K562 (cell line): ENCODE data around the gene MGAT5. TPM values are rescaled to one million over a fixed set of nuclear protein-coding genes. Genes with fewer than 3 reads are reported as not detected.

Experiments
- ATAC-seq: fragments of 200-7000 bp; cut with Tn5 transposase; 3 replicates; pipeline ENCODE4 v1.9.1; 2020; ENCODE audit warnings: moderate library complexity
- BruUV-seq: library from RNA; stranded (reverse); fragments of 400-500 nt; replicated peaks from 2 replicates; lab custom pipeline; 2021; lab: Mats Ljungman, UMichigan
- CTCF ChIA-PET: fragments of 300-600 bp; formaldehyde crosslinking; extraction: SDS; loops from one replicate; lab custom pipeline; 2021; ENCODE audit warnings: low intra/inter-chr PET ratio; lab: Yijun Ruan, JAX
- POLR2A ChIA-PET: fragments of 300-600, 350-650 bp; sonication (Branson Sonifier 250); formaldehyde crosslinking; extraction: SDS; loops from one replicate; lab custom pipeline; 2021; ENCODE audit warnings: antibody characterized with exemption, inconsistent platforms; lab: Yijun Ruan, JAX
- DNase-seq, 4 experiments: peaks; one replicate each; pipeline versions ENCODE4 v3.0.0 to v3.0.0-alpha.2; 2011 to 2018; ENCODE audit warnings: low spot score in 3 of 4, mixed read lengths in 3 of 4; ENCODE audit errors: extremely low read depth in 1 of 4
- FAIRE-seq: peaks from 2 replicates; lab custom pipeline; 2011; peaks lifted over from hg19 to GRCh38; lab: Jason Lieb, UNC
- H2AFZ ChIP-seq: 2 replicates; pipeline ENCODE4 v1.6.0; 2011; ENCODE audit warnings: low read depth, low read length, control low read depth, inconsistent platforms
- H3K27ac ChIP-seq: fragments of 200-600 bp; 3 replicates; pipeline ENCODE4 v1.8.0; 2011; ENCODE audit warnings: low read depth, mild to moderate bottlenecking, control low read depth, inconsistent platforms, low read length, moderate library complexity, mixed read lengths; ENCODE audit errors: extremely low read depth
- H3K27me3 ChIP-seq, 2 experiments: fragments of 300-600 bp in 1 of 2; 2 replicates in 1 of 2; 3 replicates in 1 of 2; pipeline versions ENCODE4 v1.6.0 to v1.8.0; 2011; ENCODE audit warnings: inconsistent platforms in 2 of 2, low read length in 2 of 2, mild to moderate bottlenecking in 1 of 2, mixed read lengths in 1 of 2, moderate library complexity in 1 of 2; ENCODE audit not compliant: control insufficient read depth in 2 of 2, insufficient read depth in 2 of 2
- H3K36me3 ChIP-seq: fragments of 300-600 bp; 3 replicates; pipeline ENCODE4 v1.8.0; 2011; ENCODE audit warnings: mild to moderate bottlenecking, low read length, inconsistent platforms; ENCODE audit not compliant: control insufficient read depth, insufficient read depth
- H3K4me1 ChIP-seq, 2 experiments: fragments of 200-600 bp in 1 of 2; replicated peaks in 1 of 2; 2 replicates in 1 of 2; 3 replicates in 1 of 2; pipeline versions ENCODE4 v1.5.1 to v1.8.0; 2011; ENCODE audit warnings: inconsistent platforms in 2 of 2, low read length in 2 of 2, mild to moderate bottlenecking in 1 of 2, mixed read lengths in 1 of 2, moderate library complexity in 1 of 2; ENCODE audit not compliant: control insufficient read depth in 2 of 2, insufficient read depth in 2 of 2
- H3K4me2 ChIP-seq: 2 replicates; pipeline ENCODE4 v1.6.1; 2011; ENCODE audit warnings: low read length, control low read depth, inconsistent platforms, mixed read lengths; ENCODE audit not compliant: insufficient read depth
- H3K4me3 ChIP-seq: fragments of 200-600 bp; sonication (generic), shearing (Covaris generic); 2 replicates; pipeline ENCODE4 v1.5.1; 2016; ENCODE audit warnings: control low read depth, inconsistent platforms
- H3K79me2 ChIP-seq: fragments of 200-600 bp; 3 replicates; pipeline ENCODE4 v1.8.0; 2011; ENCODE audit warnings: low read length, inconsistent platforms; ENCODE audit not compliant: control insufficient read depth, insufficient read depth
- H3K9ac ChIP-seq, 2 experiments: 2 replicates each; pipeline versions ENCODE4 v1.6.0 to v1.6.1; 2011; ENCODE audit warnings: low read depth in 2 of 2, low read length in 2 of 2, control low read depth in 1 of 2, inconsistent platforms in 1 of 2, mild to moderate bottlenecking in 1 of 2, mixed read lengths in 1 of 2; ENCODE audit not compliant: insufficient read depth in 1 of 2
- H3K9me1 ChIP-seq: one replicate; pipeline ENCODE4 v1.6.0; 2011; ENCODE audit warnings: inconsistent platforms, mild to moderate bottlenecking, low read length, moderate library complexity; ENCODE audit not compliant: control insufficient read depth, insufficient read depth
- H3K9me3 ChIP-seq: replicated peaks from 2 replicates; pipeline ENCODE4 v1.5.1; 2011; ENCODE audit warnings: low read depth, low read length, inconsistent platforms; ENCODE audit not compliant: control insufficient read depth, insufficient read depth
- H4K20me1 ChIP-seq: replicated peaks from 2 replicates; pipeline ENCODE4 v1.6.1; 2011; ENCODE audit warnings: low read length, inconsistent platforms, mixed read lengths; ENCODE audit not compliant: control insufficient read depth, insufficient read depth
- BHLHE40 ChIP-seq: IDR thresholded peaks from 2 replicates; pipeline ENCODE4 v1.6.1; 2011; ENCODE audit warnings: low read length, improper control_type of control experiment
- C11orf30 ChIP-seq: fragments of 450-650 bp; IDR thresholded peaks from 2 replicates; pipeline ENCODE4 v1.6.1; 2016; ENCODE audit warnings: low read depth, mild to moderate bottlenecking
- CAMTA2 ChIP-seq: fragments of 250-450 bp; sonication (Bioruptor Pico); conservative IDR thresholded peaks from 2 replicates; pipeline ENCODE4 v1.5.1; 2022
- FOSL1 ChIP-seq: fragments of 200-800 bp; sonication (Bioruptor generic); conservative IDR thresholded peaks from 2 replicates; pipeline ENCODE4 v1.6.1; 2016; ENCODE audit warnings: missing genetic modification characterization, missing compliant biosample characterization
- GTF2E2 ChIP-seq: fragments of 200-800 bp; sonication (Bioruptor generic); IDR thresholded peaks from 2 replicates; pipeline ENCODE4 v1.6.1; 2016; ENCODE audit warnings: missing genetic modification characterization, missing compliant biosample characterization
- HMGN3 ChIP-seq: IDR thresholded peaks from 2 replicates; pipeline ENCODE4 v1.6.1; 2011; ENCODE audit warnings: borderline replicate concordance, low read depth, mild to moderate bottlenecking, mixed read lengths, low read length; ENCODE audit not compliant: insufficient read length; ENCODE audit errors: extremely low read depth
- HMGXB4 ChIP-seq: sonication (generic); formaldehyde crosslinking; IDR thresholded peaks from 2 replicates; pipeline ENCODE4 v1.8.1; 2023; ENCODE audit warnings: mild to moderate bottlenecking, missing genetic modification reagents
- JUN ChIP-seq, 2 experiments: sonication (generic) in 1 of 2; formaldehyde crosslinking in 1 of 2; IDR thresholded peaks; 2 replicates each; pipeline versions ENCODE4 v1.6.1 to v1.8.0; 2012 to 2022; ENCODE audit warnings: borderline replicate concordance in 2 of 2, mild to moderate bottlenecking in 2 of 2, improper control_type of control experiment in 1 of 2, low read depth in 1 of 2, low read length in 1 of 2, missing genetic modification reagents in 1 of 2
- KAT2B ChIP-seq: IDR thresholded peaks from one replicate; pipeline ENCODE4 v1.6.1; 2012; ENCODE audit warnings: low read depth, mild to moderate bottlenecking, control low read depth, inconsistent platforms, low read length, moderate library complexity
- MXI1 ChIP-seq: IDR thresholded peaks from 2 replicates; pipeline ENCODE4 v1.6.1; 2011; ENCODE audit warnings: low read depth, mild to moderate bottlenecking, improper control_type of control experiment, low read length
- NR3C1 ChIP-seq: sonication (generic); formaldehyde crosslinking; IDR thresholded peaks from 2 replicates; pipeline ENCODE4 v1.8.1; 2022; ENCODE audit warnings: missing genetic modification reagents
- RHOXF2B ChIP-seq: fragments of 250-450 bp; sonication (Bioruptor Pico); conservative IDR thresholded peaks from 2 replicates; pipeline ENCODE4 v1.5.1; 2021
- STAT5A ChIP-seq: IDR thresholded peaks from 2 replicates; pipeline ENCODE4 v1.6.1; 2012; ENCODE audit warnings: low read length, inconsistent platforms, borderline replicate concordance
- TEAD4 ChIP-seq, 2 experiments: sonication (generic) in 1 of 2; formaldehyde crosslinking in 1 of 2; IDR thresholded peaks; 2 replicates each; pipeline versions ENCODE4 v1.6.1 to v1.8.0; 2012 to 2022; ENCODE audit warnings: borderline replicate concordance in 1 of 2, inconsistent platforms in 1 of 2, low read length in 1 of 2, mild to moderate bottlenecking in 1 of 2, missing genetic modification reagents in 1 of 2
- TFAP4 ChIP-seq: sonication (generic); formaldehyde crosslinking; IDR thresholded peaks from 2 replicates; pipeline ENCODE4 v1.8.0; 2022; ENCODE audit warnings: missing genetic modification reagents, mild to moderate bottlenecking, moderate library complexity, borderline replicate concordance
- THAP7 ChIP-seq: fragments of 250-450 bp; sonication (Bioruptor Pico); IDR thresholded peaks from 2 replicates; pipeline ENCODE4 v1.5.0; 2021
- ZNF23 ChIP-seq: fragments of 250-450 bp; sonication (Bioruptor Pico); IDR thresholded peaks from 2 replicates; pipeline ENCODE4 v1.4.0; 2020; ENCODE audit warnings: mild to moderate bottlenecking
- ZNF778 ChIP-seq: fragments of 450-650 bp; formaldehyde crosslinking; IDR thresholded peaks from 2 replicates; pipeline ENCODE4 v1.4.0; 2020; ENCODE audit warnings: mild to moderate bottlenecking, moderate library complexity
- WGBS: fragments of 100-300 bp; shearing (Covaris generic); methylation state at CpG from one replicate; pipeline ENCODE4 v1.1.6; 2016; ENCODE audit warnings: low coverage, mixed read lengths; ENCODE audit not compliant: insufficient coverage; ENCODE audit errors: missing lambda C conversion rate; 5-methylcytosine and 5-hydroxymethylcytosine counted together
- in situ Hi-C: fragments of 300-500 bp; cut with MboI; formaldehyde crosslinking; loops from 4 replicates; pipeline ENCODE4 v1.15.0; 2018; ENCODE audit warnings: inconsistent platforms, mixed read lengths
- intact Hi-C: fragments of 100-400 bp; cut with micrococcal nuclease; formaldehyde crosslinking; loops from 2 replicates; pipeline ENCODE4 v1.14.2; 2022
- polyA plus RNA-seq, 8 experiments: library from polyadenylated mRNA; depleted of rRNA in 4 of 8; stranded (reverse) in 5 of 8; unstranded in 3 of 8; fragments of >200 nt; fragmentation: Nextera tagmentation in 2 of 8; fragmentation: Illumina TruSeq in 1 of 8; extraction: Ambion mirVana in 2 of 8; extraction: Trizol in 1 of 8; gene quantifications; 2 replicates each; pipeline versions ENCODE4 v1.2.1 to v1.2.3, GENCODE V29; 2011 to 2014; ENCODE audit warnings: inconsistent platforms in 1 of 8, missing spikeins in 1 of 8
- total RNA-seq, 7 experiments: library from RNA; depleted of rRNA in 6 of 7; stranded (reverse); fragments of >200 nt in 6 of 7; fragmentation: Illumina TruSeq in 2 of 7; extraction: Trizol in 2 of 7; gene quantifications; 2 replicates each; pipeline versions ENCODE4 v1.2.1 to v1.2.3, GENCODE V29; 2011 to 2021; ENCODE audit warnings: low replicate concordance in 1 of 7

The MGAT5 gene
- total and polyA plus RNA-seq, 9 of the 15 experiments (the other 6 are each of a cell fraction or from before 2014, with no cell fraction given) = 1.6 to 18.6 (median 11.1) TPM

GRCh38 chr2:134360745-134361487 lies 107.0 kb downstream of the MGAT5 start:
- H3K4me3 ChIP-seq = no peak overlapping the region
- ATAC-seq = no peak
- no peak for FAIRE-seq
- BruUV-seq = no TSS peak
- no peaks in the 10 kb centered on the region for H3K36me3 ChIP-seq
- in situ Hi-C loops = no loop called here
- TF ChIP-seq TEAD4 (IDR thresholded peaks at IDR 0.05; ENCODE audit: low read length) = no peak
- no peak for TF ChIP-seq TEAD4 (CRISPR knock-in tag; IDR thresholded peaks at IDR 0.05; ENCODE audit: borderline replicate concordance)
- no peak for TF ChIP-seq CAMTA2
- no peak for TF ChIP-seq MXI1
- no peak for TF ChIP-seq TFAP4 (CRISPR knock-in tag)
- no peak for TF ChIP-seq NR3C1
- TF ChIP-seq RHOXF2B (CRISPR knock-in tag) = no peak
- no peak for TF ChIP-seq GTF2E2 (tag)
- no peak for TF ChIP-seq ZNF778
- TF ChIP-seq KAT2B = no peak
- no peak for TF ChIP-seq JUN (IDR thresholded peaks at IDR 0.05; ENCODE audit: borderline replicate concordance, low read depth, low read length)
- no peak for TF ChIP-seq JUN (CRISPR knock-in tag; IDR thresholded peaks at IDR 0.05; ENCODE audit: borderline replicate concordance)
- TF ChIP-seq STAT5A = no peak
- TF ChIP-seq ZNF23 (CRISPR knock-in tag) = no peak
- TF ChIP-seq HMGN3 = no peak
- no peak for TF ChIP-seq BHLHE40
- TF ChIP-seq FOSL1 (tag) = no peak
- no peak for TF ChIP-seq C11orf30
- no peak for TF ChIP-seq THAP7 (CRISPR knock-in tag)
- TF ChIP-seq HMGXB4 (CRISPR knock-in tag) = no peak
- TF ChIP-seq, all 486 proteins: peak for 0
- Histone ChIP-seq H2AFZ (no peak overlapping the region), H3K9me3 (no peaks in the 10 kb centered on the region), H3K27ac (no peak overlapping the region), H4K20me1 (no peaks in the 10 kb centered on the region), H3K4me2 (no peak overlapping the region), H3K9me1 (no peaks in the 10 kb centered on the region), H3K79me2 (no peaks in the 10 kb centered on the region), H3K4me1 (no peaks in the 10 kb centered on the region), H3K9ac (no peak overlapping the region), H3K27me3 (no peaks in the 10 kb centered on the region)
- POLR2A ChIA-PET = interaction anchor here (0.6 to 1.4 kb wide), 2 partner anchors 18 to 19 kb away, joined by 3 read pairs; no protein-coding TSS in a partner anchor
- CTCF ChIA-PET = no interaction called here
- 58% methylated on average over 10 of the region's 10 CpGs for WGBS
- intact Hi-C loops = no loop called here
- DNase-seq = no peak
